HG02759 (cell line): ENCODE data around the gene COL21A1.

Experiments used
- ATAC-seq: cut with Tn5 transposase; IDR thresholded peaks from one replicate; pipeline ENCODE4 v1.9.1; 2021; ENCODE audit warnings: mild to moderate bottlenecking, moderate library complexity; ENCODE audit not compliant: unreplicated experiment

COL21A1 gene

DNA sequence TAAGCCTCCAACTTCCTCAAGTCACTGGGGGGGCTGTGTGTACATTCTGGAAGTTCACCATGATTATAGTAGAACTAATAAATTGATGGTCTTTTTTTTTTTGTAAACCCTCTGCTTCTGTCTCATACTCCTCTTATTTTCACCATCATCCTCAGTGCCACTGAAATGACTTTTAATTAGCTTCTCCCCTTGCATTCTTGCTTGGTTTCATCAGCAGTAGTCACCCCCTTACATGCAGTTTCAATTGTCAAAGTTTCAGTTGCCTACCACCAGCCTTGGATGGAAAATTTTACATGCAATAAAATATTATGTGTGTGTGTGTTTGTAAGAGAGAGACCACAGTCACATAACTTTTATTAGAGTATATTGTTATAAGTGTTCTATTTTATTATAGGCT is 196.2 kb downstream of the COL21A1 start:
- no peak for ATAC-seq

DNA sequence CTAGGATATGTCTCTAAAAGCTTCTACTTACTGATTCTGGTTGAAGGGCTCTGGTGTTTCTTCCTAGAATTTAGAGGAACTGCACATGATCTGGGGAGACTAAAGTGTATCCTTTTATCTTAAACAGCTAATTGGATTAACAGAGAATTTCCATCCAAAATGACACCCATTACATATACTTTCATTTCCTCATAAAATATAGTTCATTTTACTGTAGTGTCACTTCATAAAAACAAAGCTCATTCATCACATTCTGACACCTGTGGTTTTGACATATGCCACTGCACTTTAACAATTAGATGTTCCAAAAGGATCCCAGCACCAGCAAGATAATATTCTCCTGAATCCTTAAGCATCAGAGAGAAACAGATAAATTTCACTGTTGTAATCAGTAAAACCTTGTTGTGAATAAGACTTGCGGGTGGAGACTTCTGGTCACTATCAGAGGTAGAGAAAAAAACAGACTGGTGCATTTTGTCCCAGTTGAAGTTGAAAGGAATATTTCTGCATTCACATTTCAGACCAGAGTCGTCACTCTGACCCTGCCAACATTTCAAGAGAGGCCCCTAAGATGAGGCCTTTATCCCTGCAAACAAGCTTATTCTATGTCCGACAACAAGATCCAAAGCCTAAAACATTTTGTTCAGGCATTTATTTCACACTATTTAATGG is 196.7 kb downstream of the COL21A1 start:
- no peak for ATAC-seq

DNA sequence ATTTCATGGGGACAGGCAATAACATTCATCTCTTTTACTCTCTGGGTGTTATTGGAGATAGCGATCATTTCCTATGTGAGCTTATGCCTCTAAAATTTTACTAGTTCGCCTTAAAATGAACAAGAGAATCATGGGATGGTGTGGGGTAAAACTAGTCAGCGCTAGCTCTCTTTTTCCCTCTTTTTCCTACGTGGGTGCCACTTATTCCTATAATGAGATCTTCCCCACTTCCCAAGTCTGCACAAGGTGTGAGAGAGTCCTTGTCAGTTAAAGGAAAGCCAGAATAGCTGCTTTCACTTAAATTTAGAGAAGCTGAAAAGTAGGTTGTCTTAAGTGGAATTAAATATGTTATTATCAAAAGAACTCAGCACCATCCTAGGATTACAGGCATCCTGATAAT is 198.8 kb downstream of the COL21A1 start:
- ATAC-seq: no peak

DNA sequence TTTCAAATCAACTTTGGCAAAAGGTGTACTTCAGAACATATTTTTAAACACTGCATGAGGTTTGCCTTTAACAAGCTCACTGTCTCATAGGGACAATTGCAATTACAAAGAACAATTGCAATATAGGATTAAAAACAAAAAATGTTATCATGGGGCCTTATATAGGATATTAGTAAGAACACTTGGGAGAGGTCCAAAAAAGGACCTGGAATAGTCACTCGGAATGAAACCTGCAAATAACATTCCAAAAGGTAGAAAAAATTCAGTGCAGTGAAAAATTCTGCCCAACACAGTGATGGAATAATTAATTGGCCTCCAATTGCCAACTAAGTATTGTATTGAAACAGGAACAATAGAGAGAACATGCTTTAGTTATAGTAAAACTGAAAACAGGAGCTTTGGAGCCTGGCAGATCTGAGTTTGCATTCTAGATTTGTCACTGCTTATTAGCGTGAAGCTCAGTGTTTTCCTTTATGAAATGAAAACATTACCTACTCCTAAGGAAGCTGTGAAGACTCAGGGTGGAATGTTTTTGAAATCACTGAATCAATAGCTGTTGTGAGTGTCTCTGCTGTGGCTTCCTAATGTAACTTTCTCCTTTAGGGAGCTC is 199.3 kb downstream of the COL21A1 start:
- ATAC-seq: no peak

DNA sequence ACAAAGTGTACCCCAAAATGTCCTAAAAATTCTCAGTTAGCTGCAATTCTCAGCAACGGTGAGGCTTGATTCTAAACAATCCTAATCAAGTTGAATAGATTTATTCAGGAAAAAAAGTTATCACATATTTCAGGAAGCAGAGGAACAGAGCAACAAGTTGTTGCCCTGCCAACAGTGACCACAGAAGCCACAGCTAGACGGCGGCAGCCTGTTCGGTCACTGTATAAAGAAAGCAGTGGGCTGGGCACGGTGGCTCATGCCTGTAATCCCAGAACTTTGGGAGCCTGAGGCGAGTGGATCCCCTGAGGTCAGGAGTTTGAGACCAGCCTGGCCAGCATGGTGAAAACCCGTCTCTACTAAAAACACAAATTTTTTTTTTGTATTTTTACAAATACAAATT is 200.8 kb downstream of the COL21A1 start:
- no peak for ATAC-seq

DNA sequence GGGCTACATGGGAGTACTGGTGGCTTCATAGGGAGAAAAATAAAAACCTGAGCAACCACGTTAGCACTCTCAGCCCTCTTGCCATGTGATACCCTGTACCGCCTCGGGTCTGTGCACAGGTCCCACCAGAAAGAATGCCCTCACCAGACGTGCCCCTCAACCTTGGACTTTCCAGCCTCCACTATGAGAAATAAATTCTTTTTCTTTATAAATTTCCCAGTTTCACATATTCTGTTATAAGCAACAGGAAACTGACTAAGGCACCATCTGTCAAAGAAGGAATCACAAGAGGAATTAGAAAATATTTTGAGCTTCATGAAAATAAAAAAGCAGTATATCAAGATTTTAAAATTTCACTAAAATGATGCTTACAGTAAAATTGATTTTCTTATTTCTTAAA is 203.6 kb downstream of the COL21A1 start:
- ATAC-seq: no peak

DNA sequence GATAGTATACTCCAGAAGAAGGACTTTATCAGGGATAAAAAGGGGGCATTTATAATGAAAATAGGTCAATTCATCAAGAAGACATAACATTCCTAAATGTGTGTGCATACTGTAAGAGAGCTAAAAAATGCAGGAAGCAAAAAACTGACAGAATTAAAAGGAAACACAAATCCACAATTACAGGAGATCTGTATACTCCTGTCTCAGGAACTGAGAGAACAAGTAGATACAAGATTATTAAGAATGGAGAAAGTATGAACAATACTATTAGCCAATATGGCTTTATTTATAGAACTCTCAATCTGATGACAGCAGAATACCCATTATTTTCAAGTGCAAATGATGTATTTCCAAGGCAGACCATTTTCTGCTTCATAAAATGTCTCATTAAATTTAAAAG is 204.3 kb downstream of the COL21A1 start:
- ATAC-seq: no peak

DNA sequence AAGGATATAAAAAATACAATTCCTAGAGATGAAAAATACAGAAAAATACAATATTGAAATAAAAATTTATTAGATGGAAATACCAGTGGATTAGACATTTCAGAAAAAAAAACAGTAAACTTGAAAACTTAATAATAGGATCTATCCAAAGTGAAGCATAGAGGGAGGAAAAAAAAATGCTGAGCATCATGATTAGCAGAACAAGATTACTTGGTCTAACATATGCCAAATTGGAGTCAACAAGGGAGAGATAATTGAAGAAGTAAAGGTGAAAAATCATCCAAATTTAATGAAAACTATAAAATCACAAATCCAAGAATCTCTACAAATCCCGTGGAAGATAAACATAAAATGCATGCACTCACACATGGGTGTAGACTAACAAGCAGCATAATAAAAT is 205.8 kb downstream of the COL21A1 start:
- no peak for ATAC-seq

DNA sequence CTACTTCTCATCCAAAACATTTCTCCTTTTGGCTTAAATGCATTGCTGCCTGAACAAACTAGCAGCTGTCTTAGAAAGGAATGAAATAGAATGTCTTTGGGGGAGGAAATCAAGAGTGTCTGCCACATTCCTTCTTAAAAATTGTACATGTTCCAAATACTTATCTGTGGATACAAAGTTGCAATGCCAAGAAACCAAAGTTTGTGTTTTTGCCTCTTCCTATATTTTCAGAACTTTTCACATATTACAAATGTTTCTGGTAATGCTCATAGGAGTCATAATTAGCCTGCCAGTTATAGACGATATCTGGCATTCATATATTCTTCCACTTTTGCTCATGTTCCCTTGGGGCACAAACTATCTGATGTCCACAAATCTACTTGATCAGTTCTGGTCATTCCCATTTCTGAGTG is 206.5 kb downstream of the COL21A1 start:
- no peak for ATAC-seq

DNA sequence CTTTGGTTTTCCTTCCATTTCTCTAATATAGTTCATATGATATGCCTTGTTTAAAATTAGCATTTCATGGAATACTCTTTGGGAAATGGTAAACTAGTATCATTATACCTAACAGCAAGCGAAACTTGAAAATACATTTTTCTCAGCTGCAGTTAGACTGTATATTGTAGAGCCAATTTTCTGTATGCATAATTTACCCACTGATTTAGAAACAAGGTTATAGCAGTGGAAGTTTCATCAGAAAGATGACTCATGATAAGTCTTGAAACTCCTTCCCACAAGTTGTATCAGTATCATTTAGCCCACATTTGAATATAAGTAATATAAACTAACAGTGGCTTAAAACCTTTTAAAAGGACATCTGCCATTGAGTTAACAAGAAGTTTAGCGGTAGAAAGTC is 207.2 kb downstream of the COL21A1 start:
- no peak for ATAC-seq

DNA sequence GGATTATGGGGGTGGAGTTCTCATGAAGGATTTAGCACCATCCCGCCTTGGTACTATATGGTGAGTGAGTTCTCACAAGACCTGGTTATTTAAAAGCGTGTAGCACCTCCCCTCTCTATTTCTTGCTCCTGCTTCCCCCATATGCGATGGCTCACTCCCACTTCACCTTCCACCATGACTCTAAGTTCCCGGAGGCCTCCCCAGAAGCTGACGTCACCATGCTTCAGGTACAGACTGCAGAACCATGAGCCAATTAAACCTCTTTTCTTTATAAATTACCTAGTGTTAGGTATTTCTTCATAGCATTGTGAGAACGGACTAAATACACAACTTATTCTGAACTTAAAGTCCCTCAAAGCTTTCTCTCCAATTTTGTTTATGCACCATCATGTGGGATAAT is 208.6 kb downstream of the COL21A1 start:
- no peak for ATAC-seq

DNA sequence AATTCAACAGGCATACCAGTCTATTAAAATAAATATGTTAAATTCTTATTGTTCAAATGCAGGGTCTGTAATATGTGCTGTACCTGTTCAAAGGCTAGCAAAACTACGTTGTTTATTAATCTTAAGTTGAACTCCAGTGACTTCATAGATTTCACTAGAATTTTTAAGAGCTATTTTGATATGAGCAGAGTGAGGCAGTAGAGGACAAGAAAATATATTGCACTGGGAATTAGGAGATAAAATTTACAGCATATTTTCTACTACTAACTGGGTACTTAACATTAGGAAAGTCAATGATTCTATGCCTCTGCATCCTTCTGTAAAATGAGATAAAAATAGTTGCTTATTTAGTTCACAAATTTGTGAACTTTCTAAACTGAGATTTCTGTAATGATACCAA is 209.8 kb downstream of the COL21A1 start:
- no peak for ATAC-seq

DNA sequence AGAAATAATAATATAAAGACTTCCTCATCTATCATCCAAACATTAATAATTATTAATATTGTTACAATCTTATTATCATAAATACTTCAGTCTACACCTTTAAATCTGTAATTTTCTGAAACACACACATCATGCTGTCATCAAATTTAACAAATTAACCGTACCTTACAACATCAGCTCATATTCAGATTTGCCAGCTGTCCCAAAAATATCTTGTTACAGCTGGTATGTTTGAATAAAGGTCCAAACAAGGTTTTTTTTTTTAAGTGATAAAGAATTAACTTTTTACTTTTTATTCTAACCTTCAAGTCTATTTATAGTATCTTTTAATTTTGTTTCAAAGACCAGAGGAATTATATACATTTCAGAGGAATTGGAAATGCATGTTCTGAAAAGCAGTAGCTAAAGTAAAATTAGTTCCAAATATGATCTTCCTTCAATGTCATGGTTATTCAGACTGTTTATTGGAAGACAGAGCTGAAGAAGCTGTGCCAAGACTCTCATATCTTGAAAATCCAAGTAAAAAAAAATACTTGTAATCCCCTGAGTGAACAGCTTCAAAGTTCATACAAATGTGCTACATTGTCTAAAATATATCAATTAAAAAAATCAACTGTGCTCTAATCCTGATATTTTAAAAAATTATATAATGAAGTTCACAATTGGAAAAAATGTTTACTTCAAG is 210.3 kb downstream of the COL21A1 start:
- no peak for ATAC-seq

DNA sequence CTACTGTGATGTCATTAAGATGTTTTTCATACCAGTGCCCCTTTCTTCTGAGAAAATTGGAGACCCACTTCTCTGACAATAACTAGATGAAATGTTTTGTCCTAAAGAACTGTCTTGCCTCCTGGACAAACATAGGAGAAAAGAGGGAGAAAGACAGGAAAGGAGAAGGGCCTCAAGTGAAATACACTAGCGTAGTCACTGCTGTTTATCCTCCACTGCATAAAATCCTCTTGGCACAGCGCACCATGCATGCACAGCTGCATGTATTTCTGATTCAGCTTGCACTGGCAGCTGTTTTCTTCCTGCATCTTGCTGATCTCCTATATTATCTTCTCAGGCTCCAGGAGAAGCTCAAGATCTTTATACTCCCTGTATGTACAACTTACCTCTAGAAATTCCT is 214.0 kb downstream of the COL21A1 start:
- ATAC-seq: no peak

DNA sequence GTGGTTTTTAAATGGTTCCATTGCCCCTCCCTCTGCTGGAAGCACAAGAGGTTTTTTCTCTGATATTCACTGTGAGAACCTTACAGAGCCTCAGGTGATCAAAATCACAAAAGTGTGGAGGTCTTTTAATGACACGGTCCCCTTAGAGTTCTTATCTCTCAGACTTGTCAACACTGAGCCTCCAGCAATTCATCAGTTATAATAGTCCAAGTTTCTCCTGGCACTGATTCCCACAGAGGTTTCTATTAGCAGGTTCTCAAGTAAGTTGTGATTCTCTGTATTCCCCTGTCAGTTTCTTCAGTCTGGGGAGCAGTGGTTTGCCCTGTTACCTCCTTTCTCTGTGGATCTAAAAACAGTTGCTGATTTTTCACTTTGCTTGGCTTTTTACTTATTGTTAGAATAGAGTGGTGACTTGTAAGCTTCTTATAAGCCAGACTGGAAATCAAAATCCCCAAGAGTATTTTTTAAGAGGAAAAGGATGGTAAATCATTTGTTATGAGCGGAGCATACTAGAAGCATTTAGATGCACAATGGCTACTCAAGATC is 214.6 kb downstream of the COL21A1 start:
- no peak for ATAC-seq

DNA sequence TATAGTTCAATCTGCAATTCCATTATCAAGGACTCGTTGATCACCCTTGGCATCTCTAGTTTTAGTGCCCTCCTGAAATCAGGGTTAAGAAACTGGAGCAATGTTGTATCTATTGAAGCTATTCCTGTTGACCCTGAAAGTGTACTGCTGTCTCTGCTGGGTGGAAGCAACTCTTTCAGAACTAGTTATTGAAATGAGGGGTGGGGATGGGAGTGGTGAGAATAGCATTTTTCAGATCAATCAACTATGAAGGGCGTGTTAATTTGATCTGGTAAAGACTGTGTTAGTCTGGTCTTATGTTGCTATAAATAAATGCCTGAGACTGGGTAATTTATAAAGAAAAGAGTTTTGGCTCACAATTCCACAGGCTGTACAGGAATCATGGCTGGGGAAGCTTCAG is 219.5 kb downstream of the COL21A1 start:
- ATAC-seq: no peak

DNA sequence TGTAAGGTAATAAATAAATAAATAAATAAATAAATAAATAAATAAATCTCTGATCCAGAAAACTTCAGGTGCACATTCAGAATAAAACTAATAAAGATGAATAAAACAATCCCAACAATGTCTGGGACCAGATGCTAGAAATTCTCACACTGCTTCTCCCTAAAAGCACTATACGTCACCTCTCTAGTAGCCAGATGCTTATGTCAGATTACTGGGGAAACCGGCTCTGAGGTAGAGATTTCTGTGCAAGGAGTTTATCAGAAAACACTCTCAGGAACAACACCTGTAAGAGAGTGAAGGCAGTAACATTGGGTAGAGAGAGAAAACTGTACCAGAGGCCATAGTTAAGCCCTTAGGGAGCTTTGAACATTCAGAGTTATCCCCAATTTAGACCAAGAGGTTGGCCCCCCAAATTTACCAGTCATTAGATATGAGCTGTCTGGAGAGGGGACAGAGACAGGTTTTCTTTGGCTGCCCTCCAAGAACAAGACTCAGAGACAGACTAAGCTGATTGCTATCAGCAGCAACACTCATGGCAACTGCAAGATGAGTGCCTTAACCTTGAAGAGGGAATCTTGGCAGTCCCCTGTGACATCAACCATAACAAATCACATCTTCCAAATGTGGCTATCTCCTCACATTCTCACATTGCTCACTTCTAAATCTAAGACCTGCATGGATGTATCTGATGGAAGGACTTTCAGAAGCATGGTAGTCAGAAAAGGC is 220.8 kb downstream of the COL21A1 start:
- no peak for ATAC-seq

DNA sequence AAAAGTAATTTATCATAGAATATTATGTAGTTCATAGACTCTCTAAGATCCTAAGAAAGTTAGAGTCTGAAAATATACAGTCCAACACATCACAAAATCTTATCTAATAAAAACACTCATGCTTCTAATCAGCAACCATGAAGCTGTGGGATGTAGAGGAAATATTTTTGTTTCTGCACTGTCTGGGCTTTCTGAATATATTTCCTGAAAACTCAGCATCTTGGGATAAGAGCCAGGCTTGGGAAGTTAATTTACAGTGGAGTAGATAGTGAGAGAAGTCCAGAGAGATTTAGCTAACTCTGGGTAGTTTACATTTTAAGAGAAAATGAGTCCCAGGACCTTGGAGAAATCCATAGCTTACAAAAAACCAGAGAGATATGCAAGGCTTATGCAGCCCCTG is 221.6 kb downstream of the COL21A1 start:
- no peak for ATAC-seq

DNA sequence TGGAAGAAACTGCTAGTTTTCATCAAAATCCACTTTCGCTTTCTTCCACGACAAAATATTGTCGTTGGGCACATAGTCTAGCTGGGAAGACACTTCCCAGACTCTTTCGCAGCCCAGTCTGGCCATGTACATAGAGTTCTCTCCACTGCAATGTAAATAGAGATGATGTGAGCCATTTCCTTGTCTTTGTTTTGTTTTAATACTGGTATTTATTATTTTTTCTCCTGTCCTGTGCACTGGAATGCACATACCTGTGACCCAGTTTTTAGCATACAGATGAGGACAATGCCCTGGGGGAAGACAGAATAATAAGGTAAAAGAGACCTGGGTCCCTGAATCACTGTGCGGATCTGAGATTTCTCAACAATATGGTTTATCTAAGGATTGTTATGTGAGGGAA is 222.4 kb downstream of the COL21A1 start:
- ATAC-seq: no peak

DNA sequence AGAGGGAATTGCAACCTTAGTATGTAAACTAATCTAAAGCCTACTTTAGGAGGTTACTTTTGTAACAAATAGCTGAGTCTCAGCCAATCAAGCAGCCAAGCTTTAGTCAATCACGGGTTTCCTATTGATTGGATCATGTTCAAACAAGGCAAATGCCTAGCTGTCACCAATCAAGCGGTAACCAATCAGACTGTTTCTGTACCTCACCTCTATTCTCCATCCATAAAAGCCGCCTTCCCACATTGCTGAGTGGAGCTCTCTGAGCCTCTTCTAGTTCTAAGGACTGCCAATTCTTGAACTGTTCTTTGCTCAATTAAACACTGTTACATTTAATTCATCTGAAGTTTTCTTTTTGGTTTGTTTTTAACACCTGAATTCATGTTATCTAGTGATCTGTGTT is 223.6 kb downstream of the COL21A1 start:
- no peak for ATAC-seq

DNA sequence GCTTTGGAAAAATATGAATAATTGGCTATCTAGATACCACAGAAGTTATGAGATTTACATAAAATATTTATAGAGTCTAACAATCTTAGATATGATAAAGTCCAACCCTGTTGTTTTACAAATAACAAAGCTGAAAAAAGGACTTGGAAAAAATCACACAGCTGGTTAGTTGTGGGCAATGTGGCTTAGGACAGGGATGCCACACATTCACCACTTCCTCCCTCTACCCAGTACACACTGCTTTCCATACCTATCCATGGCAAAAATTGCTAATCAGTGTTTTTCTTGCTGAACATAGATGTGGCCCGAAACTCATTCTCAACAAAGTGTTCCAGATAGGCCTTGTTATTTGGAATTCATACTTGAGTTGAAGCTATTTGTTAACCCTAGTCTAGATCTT is 224.7 kb downstream of the COL21A1 start:
- no peak for ATAC-seq

DNA sequence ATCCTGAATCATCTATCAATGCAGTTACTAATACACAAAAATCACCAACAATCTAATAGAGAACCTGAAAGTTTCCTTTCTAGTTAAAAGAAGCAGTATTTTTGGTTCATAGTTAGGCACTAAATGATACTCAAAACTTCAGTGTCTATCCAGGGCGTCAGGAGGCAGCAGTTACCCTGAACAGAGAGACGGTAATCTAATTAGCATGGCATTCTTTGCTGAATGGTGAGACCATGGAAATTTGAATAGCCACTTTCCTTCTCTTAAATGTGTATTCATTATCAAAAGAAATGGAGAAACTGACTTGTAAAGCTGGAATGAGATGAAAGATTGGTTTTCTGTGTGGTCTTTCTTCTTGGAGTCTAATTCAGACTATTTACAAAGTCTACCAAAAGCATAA is 225.4 kb downstream of the COL21A1 start:
- no peak for ATAC-seq
